HG03378 (cell line): Measurements from ENCODE around the gene DNAJA1.
A peak's percentile ranks its signal among the peaks of the same experiment; 100 is the strongest.

ENCODE experiments used
- ATAC-seq: cut with Tn5 transposase; IDR thresholded peaks from one replicate; pipeline ENCODE4 v1.9.1; 2021; ENCODE audit warnings: mild to moderate bottlenecking, moderate library complexity; ENCODE audit not compliant: unreplicated experiment

The DNAJA1 gene

DNA sequence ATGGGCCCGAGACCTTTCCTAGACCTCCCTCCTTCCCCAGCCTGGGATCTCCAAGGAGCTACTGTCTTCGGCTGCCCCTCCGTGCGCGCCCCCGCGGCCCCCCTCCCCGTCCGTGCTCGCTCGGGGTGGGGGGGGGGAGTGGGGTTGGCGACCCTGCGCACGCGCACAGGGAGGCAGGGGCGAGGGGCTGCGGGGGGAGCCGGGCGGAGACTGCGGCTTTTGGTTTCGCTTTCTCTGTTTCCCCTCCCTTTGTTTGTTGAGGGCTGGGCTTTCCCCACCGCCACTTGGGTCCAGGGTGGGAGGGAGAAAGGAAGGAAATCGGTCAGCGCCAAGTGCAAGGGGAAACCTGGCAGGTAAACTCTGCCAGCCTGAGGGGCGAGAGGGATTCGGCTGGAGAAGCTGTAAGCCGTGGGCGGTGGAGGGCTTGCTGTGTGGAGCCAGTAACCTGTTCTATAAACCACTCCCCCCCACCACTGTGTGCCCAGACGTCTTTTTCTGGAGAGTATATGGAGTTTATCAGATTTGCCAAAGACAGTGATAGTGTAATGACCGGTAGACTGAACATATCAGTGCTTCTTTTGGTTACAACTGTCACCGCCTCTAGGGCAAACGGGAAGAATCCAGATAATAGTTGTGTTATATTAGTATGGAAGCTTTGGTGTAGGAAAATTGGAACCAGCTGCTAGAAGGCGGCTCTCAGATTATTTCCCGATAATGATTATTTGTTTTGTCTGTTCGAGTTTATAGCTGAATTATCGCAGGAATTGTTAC is 684 bp downstream of the DNAJA1 start:
- peak; percentile 27 for ATAC-seq

DNA sequence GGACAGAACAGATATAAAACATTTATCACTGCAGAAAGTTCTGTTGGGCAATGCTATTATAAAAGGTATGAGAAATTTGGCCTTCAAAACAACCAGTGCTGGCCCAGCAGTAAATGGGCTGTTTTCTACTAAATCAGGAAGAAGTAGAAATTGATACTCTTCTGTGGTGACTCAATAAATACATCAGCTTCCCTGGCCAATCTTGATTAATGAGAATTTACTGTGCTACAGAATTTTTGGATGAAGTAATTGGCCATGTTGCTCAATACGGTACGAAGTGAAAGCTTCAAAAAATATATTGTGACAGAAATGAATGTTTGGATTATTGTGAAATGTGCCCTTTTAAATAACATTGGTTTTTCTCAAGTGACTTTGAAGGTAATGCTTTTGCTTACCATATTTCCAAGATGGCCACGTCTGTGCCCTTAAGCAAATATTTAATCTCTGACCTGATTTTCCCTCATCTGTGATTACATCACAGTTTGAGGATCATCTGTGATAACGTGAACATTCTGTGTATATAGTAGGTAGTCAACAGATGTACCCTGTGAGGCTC is 4.2 kb downstream of the DNAJA1 start:
- no peak for ATAC-seq

DNA sequence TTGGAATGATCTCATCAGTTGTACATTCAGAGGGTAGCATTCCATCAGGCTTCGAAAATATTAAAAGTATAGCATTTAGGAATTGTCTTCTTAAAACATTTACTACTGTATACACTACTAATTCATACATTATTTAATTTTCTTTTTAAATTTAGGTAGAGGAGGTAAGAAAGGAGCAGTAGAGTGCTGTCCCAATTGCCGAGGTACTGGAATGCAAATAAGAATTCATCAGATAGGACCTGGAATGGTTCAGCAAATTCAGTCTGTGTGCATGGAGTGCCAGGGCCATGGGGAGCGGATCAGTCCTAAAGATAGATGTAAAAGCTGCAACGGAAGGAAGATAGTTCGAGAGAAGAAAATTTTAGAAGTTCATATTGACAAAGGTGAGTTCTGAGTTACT is 5.2 kb downstream of the DNAJA1 start:
- ATAC-seq = no peak

DNA sequence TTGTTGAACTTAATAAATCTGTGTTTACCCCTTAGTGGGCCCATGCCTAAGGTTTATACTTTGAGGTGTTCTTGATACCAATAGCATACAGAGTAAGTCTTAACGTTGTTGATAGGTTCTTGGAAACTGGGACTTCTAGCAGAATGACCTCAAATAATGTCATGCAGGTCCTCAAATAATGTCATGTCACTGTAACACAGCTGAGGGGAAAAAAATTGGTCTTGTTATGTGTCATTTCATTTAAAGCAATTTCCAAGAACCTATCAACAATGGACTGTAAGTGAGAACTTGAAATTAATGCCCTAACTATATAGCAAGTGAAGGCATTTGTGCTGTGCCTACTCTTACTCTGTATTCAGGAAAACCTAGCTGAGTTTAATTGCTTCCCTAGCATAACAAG is 7.2 kb downstream of the DNAJA1 start:
- no peak for ATAC-seq

DNA sequence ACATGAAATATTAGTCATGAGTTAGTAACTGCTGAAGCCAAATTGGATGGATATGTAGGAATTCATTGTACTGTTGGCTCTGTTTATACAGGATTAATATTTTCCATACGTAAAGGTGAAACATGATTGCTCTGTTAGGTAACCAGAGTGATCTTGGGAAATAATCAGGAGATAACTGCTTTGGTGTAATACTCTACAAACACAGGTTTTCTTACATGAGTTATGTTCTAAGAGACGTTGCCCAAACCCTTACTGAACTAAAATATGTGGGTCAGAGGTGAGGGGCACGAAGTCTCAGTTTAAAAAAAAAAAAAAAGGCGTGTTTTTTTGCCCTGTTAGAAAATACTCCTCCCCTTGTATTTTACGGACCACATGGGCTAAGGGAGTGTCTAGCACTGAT is 7.8 kb downstream of the DNAJA1 start:
- no peak for ATAC-seq

DNA sequence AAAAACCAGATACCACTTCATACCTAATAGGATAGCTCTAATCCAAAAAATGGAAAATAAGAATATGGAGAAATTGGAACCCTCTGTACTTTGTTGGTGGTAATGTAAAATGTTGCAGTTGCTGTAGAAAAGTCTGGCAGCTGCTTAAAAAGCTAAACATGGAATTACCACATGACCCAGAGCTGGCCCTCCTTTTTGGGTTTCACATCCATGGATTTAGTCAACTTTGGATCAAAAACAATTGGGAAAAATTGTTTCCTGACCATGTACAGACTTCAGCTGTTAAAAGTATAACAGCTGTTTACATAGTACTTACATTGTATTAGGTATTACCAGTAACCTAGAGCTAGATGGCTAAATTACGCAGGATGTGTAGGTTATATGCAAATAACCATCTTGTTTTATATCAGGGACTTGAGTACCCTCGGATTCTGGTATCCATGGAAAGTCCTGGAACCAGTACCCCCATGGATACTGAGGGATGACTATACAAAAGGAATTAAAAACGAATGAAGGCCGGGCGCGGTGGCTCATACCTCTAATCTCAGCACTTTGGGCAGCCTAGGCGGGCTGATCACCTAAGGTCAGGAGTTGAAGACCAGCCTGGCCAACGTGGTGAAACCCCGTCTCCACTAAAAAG is 15.8 kb downstream of the DNAJA1 start:
- ATAC-seq = no peak

DNA sequence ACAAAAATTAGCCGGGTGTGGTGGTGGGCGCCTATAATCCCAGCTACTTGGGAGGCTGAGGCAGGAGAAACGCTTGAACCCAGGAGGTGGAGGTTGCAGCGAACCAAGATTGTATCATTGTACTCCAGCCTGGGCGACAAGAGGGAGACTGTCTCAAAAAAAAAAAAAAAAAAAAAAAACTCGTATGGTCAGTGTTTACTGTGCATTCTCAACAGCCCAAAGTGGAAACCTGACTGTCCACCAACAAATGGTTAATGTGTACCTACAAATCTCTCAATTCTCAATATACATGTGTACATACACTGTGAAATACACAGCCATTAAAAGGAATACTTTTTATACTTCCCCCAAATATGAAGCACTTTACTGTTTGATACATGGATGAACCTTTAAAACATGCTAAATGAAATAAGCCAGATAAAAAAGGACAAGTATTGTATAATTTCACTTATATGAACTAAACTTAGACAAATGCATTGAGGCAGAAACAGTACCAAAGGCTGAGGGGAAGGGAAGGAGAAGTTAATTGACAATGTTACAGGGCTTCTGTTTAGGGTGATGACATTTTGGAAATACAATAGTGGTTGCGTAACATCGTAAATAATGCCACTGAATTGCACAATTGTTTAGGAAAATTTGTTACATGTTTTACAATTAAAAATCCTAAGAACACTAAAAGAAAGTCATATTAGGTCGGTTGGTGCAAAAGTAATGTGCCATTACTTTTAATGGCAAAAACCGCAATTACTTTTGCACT is 16.5 kb downstream of the DNAJA1 start:
- no peak for ATAC-seq

DNA sequence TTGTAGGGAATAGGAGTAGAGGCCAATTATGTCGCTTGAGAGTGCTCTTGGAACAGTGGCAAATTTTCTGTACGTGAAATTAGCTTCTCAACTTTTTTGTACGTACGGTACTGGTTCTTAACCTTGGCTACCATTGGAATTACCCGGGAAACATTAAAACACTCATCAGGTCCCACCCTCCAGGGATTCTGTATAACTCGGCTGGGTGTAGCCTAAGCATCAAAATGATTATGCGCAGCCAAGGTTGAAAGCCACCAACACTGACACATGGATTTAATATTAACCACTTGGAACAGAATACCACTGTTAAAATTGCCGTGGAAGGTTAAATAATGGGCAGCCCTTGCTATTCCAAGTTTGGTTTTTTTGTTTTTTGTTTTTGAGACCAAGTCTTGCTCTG is 17.4 kb downstream of the DNAJA1 start:
- no peak for ATAC-seq

DNA sequence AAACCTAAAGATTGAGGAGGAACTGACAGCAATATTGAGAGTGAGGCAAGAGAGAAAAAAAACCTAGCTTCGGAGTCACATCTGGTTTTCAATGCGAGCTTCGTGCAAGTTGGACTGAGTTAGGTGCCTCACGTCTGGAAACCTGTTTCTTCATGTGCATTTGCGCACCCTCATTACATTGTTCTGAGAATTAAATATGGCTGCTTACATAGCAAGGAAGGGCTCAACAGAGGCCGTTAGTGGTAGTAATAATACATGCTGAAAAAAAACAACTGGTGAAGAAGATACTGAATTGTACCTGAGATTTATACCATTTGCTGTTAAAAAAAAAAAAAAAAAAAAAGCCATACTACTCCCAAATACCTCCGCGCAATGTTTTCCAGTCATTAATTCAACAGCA is 18.6 kb downstream of the DNAJA1 start:
- no peak for ATAC-seq

DNA sequence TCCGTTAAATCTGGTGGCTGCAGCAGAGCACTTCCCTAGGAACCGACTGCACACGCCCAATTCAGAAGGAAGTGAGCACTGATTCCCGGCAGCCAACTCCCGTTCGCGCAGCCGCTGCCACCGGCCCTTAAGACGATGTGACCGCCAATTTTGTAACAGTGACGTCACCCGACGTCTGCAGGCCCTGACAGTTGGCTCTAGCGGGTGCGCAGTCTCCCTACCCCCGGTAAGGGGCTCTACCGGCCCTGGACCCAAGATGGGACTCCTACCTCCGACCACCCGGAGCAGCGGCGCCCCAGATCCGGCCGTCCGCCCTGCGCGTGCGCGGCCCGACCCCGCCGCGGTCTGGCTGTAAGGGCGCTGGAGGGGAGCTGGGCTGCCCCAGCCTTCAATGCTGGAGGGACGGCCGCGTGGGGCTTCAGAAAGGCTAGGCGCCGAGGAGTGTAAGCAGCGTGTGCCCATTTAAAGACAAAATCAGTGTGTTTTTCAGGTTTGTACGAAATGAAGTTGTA is 19.1 kb downstream of the DNAJA1 start:
- ATAC-seq = peak; percentile 74

DNA sequence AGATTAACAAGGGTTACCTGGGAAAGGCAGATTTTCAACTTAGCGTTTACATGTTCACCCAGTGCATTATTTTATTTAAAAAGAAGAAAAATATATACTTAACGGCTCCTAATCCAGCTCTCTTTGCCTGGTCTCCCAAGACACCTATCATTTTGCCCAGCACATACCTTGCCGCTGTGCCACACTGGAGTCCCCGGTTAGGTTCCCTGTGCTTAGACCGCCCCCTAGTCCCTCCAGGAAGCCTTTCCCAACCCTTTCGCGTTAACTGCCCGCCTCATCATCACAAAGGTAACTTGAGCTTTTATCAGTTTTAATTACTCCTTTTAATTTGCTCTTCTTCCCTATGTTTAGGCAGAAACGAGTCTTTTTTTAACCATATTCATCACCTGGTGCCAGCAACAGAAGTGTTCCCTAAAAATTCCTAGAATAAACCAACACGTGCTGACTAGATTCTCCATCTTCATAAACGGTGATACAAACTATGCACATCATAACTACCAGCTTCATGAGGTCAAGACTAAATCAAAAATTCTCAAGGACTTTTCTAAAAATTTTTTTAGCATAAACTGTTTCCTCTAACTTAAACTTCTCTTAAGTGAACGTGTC is 19.7 kb downstream of the DNAJA1 start:
- ATAC-seq = peak; percentile 4

DNA sequence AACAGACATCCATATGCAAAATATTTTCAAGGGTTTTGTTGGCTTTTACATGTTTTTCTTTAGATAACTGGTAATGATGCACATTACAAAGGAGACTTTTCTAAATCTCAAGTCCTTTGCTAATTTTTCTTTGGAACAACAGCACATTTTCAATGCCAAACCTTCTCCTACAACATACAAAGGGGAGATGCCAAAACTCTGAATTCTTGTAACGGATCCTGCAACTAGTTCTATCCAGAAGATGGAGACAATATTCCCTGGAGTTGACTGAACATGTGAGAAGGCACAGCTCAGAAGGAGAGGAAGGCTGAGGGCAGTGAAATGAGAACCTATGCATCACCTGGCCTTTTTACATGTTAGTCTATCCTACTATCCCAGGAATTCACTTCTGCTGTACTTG is 21.0 kb downstream of the DNAJA1 start:
- no peak for ATAC-seq

DNA sequence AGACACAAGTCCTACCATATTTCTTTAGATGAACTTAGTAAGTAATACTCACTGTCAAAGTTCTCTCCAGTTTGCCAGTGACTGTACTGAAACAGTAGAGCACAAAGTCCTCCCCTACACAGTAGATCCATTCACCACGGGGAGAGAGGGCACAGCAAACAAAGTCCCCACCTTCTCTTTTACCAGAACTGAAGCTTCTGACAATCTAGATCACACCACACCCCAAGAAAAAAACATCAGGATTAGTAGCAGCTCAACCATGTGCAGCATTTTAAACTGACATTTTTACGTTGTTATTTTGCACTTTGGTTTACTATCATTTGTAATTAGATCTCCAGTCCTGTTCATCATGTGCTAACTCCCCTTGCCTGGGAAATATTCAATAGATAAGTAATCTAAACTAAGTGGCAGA is 23.0 kb downstream of the DNAJA1 start:
- no peak for ATAC-seq

DNA sequence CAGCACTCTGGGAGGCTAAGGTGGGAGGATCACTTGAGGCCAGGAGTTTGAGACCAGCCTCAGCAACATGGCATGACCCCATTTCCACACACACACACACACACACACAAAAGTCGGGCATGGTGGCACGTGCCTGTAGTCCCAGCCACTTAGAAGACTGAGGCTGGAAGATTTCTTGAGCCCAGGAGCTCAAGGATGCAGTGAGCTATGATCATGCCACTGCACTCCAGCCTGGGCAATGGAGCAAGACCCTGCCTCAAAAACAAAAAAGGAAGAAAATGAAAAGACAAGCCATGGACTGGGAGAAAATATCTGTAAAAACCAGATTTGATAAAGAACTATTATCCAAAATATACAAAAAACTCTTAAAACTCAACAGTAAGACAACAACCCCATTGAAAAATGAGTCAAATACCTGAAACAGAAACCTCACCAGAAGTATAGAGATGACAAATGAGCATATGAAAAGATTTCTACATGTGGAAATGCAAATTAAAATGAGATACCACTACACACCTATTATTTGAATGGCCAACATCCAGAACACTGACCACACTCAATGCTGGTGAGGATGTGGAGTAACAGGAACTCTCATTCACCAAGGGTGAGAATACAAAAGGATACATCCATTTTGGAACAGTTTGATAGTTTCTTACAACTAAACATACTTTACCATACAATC is 24.7 kb downstream of the DNAJA1 start:
- peak; percentile 89 for ATAC-seq

DNA sequence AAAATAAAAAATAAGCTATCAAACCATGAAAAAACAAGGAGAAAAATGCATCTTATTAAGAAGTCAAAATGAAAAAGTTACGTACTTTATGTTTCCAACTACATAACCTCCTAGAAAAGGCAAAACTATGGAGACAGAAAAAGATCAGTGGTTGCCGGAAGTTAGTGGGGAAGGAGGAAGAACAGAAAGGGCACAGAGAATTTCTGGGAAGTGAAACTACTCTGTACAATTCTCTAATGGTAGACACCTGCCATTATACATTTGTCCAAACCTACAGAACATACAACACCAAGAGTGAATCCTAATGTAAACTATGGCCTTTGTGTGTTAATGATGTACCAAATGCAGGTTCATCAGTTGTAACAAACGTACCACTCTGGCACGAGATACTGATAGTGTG is 26.1 kb downstream of the DNAJA1 start:
- no peak for ATAC-seq

DNA sequence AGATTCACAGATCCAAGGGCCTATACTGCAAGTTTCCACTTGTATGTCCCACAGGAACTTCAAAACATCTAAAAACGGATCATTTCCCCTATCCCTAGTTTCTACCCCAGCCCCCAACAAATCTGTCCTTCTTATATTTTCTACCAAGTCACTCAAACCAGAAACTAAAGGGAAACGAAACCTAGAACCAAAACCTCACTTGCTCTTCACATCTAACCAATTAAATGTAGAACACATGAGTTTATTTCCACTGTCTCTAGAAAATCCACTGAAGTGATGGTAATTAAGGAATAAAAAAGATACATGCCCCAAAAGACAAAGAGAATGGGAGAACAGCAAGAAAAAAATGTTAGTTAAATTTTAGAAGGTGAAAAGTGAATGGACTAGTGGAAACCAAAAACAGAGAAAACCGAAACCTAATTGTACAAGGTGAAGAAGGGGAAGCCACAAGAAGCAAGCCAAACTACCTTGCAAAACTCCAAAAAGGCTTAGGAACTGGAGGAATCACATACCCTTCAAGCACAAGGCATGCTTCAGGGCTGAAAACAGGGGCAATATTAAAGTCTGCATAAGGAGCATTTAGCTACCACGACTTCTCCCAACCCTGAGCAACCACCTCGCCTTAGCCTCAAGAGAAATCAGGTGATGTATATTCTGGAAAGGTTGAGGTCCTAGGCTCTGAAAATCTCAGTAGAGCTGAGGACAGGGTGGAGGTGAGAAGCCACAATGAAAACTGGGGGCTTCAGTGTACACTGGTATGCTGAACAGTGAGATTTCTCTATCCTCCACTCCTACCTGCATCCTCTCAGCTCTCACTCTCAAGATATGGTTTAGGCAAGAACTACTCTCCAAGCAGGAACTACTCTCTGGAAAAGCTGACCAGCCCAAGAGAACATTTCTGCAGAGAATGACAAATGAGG is 40.3 kb downstream of the DNAJA1 start:
- ATAC-seq = peak; percentile 71

DNA sequence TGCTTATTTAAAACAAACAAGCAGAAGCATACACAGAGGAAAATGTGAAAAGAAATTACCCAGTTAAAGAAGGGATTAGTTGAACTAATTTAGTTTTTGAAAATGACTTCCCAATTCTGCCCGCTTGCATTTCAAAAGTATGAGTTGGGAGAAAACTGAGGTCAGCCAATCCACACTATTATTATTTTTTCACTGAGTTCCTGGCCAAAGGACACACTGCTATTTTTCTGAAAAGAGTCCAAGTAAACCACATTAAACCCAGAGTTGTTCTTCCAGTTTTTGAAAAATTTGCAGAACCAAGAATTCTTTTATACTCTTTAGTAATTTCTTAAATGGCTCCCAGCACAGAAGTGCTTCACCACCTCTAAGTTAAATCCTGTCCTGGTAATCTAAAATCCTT is 43.9 kb downstream of the DNAJA1 start:
- no peak for ATAC-seq

DNA sequence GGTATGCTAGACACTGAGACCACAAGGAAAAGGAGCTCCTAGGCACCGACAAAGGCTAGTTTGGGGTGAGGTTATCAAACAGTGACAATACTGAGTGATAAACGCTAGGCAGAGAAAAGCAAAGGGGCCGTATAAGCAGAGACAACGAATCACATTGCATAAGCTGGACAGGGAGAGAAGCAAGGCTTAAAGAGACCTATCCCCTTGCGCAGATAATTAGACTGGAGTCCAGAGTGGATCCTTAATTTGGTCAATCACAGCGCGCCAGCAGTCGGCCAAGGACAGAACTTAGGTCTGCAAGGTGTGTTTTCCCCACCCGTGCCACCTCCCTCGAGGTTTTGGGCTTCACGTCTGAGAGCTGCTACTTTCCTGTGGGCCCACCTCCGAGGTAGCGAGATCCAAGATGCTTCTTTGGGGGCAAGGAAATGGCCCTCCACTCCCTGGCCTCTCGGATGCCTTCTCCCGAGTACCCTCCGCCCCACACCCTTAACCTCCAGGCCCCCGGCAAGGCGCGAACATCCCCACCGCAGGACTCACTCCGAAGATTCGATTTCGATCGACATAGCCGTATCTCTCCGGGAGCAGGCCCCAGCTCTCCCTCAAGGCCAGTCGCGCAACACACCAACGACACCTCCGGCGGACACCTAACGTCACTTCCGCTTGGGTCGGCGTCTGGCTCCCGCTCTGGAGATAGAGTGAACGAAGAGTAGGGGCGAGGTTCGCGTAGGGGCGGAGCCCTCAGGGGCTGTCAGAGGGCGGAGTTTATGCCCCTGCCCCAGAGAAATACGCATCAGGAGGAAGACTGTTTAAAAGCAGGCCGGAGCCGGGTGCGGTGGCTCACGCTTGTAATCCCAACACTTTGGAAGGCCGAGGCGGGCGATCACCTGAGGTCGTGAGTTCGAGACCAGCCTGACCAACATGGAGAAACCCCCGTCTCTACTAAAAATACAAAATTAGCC is 51.3 kb downstream of the DNAJA1 start, which contains the start of gene SMU1:
SMU1 (minus strand) TSS at position 629 of the 959 bp plus-strand sequence; CDS start at position 563, 66 bp downstream.
- peak; percentile 97 for ATAC-seq
